Rectal smooth muscle tissue (tissue), 1 donor: ENCODE results near the gene NFIA.

Source experiments
- H3K27ac ChIP-seq: one replicate; pipeline ENCODE4 v1.7.0; 2013; ENCODE audit warnings: low read depth, low read length, inconsistent platforms
- H3K27me3 ChIP-seq: one replicate; pipeline ENCODE4 v1.7.0; 2013; ENCODE audit warnings: low read length; ENCODE audit not compliant: control insufficient read depth, insufficient read depth
- H3K36me3 ChIP-seq: one replicate; pipeline ENCODE4 v1.7.0; 2013; ENCODE audit warnings: low read length; ENCODE audit not compliant: control insufficient read depth, insufficient read depth
- H3K4me1 ChIP-seq: one replicate; pipeline ENCODE4 v1.7.0; 2013; ENCODE audit warnings: low read length; ENCODE audit not compliant: control insufficient read depth, insufficient read depth
- H3K4me3 ChIP-seq: one replicate; pipeline ENCODE4 v1.7.0; 2013; ENCODE audit warnings: low read length
- H3K9ac ChIP-seq: one replicate; pipeline ENCODE4 v1.7.0; 2013; ENCODE audit warnings: low read length

Gene NFIA

DNA sequence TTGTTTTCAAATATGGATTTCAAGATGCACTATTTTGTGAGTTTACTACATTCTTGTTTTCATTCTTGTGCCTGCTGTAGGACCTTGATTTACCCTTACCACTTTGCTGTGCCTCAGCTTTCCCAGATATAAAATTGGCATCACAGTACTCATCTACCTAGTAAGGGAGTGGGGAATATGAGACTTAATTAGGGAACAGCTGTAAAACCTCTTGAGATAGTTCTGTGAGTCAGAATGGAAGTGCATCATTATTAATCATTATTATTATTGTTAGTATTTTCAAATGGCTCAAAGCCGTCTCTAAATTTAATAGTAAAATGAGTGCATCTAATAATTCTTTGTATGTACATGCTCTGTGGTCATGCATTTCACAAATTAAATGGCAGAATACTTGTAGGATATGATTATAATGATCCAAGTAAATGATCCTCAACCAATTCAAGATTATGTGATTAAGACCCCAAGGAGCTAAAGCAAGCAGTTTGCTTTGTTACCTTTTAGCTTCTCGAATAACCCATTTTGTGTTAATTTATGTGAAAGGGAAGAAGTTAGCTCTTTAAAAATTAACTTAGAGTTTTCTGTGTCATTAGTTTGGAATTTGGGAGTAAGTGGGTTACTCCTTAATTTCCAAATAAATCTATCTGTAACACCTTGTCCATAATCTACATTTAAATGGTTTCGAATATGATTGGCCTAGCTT lies 155.4 kb downstream of the NFIA start:
- Histone ChIP-seq H3K4me1 (peaks cover 15% of the 10 kb centered on the region), H3K36me3 (no peaks in the 10 kb centered on the region), H3K27me3 (no peaks in the 10 kb centered on the region), H3K4me3 (no peak overlapping the region), H3K9ac (no peak overlapping the region), H3K27ac (no peak overlapping the region)

DNA sequence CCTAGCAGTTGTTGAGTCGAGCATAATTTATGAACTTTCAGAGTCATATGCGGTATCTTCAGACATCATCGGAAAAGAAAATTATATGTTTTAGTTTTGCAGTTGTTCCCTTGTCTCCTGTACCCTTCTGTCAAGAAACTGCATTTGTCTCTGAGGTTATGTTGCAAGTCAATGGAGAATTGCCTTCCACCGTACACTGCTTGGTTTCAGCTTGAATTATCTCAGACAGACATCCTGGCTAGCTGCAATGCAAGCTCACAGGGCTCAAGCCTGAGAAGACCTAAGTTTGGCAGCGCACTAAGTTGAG lies 156.0 kb downstream of the NFIA start:
- H3K4me3 ChIP-seq: no peak overlapping the region
- H3K36me3 ChIP-seq: no peaks in the 10 kb centered on the region
- peaks cover 19% of the 10 kb centered on the region for H3K4me1 ChIP-seq
- H3K27ac ChIP-seq: no peak overlapping the region
- H3K9ac ChIP-seq: no peak overlapping the region
- H3K27me3 ChIP-seq: no peaks in the 10 kb centered on the region

DNA sequence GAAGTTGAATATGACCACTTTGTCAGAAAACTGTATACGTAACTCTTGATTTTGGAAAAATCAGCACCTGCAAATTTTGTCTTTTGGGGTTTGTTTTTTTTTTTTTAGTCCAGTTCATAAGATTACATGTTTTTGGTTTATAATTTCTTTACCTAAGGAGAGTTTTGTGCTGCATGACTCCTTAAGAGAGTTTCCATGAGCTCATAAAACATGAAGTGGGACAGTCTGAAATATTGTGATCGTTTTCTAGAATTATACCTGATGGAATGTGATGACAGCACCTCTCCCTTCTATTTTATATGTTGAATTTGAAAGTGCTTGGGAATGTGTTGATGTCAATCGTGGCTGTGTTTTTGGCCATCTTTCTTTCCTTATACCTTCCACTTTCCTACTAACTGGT lies 158.5 kb downstream of the NFIA start:
- H3K4me1 ChIP-seq: peaks cover 31% of the 10 kb centered on the region
- peak overlapping the region; percentile 29 for H3K4me3 ChIP-seq
- no peaks in the 10 kb centered on the region for H3K36me3 ChIP-seq
- no peak overlapping the region for H3K9ac ChIP-seq
- peak overlapping the region; percentile 82 for H3K27ac ChIP-seq
- H3K27me3 ChIP-seq: no peaks in the 10 kb centered on the region

DNA sequence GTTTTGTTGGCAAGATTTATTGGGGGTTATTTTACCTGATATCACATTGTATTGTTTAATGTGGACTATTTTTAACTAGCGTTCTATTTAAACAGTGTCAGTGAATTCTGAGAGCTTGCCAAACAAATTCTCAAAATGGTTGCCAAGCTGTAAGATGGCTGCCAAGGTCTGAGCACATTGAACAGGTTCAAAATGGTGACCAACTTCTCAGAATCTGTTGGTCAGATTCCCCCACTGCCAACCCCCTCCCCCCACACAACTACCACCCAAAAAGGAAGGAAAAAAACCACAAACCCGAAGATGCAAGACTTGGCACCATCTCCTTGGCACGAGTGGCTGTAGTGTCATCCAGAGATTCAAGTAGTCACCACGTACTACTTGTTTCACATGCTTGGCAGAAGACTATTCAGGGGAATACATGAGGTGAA lies 159.1 kb downstream of the NFIA start:
- H3K36me3 ChIP-seq: no peaks in the 10 kb centered on the region
- no peak overlapping the region for H3K9ac ChIP-seq
- H3K27me3 ChIP-seq: no peaks in the 10 kb centered on the region
- peaks cover 31% of the 10 kb centered on the region for H3K4me1 ChIP-seq
- H3K27ac ChIP-seq: peak overlapping the region; percentile 82
- peak overlapping the region; percentile 29 for H3K4me3 ChIP-seq

DNA sequence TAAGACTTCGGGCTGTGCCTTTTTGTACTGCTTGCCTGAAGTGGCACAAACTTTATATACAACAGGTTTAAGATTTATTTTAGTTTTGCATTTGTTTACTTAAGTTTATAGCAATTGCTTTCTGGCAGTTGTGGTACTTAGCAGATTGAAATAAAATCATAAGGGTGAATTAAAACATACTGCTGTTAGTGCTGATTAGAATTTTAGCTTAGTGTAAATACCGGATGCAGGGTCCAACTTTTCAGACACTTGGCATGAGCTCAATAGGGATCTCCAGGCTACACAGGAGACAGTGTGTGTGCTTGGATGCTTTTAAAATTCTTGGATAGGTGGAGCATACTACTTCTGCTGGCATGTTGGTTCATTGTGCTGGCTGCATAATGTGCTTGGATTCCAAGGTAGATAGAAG lies 159.6 kb downstream of the NFIA start:
- peak overlapping the region; percentile 82 for H3K27ac ChIP-seq
- no peaks in the 10 kb centered on the region for H3K36me3 ChIP-seq
- no peaks in the 10 kb centered on the region for H3K27me3 ChIP-seq
- no peak overlapping the region for H3K9ac ChIP-seq
- H3K4me3 ChIP-seq: peak overlapping the region; percentile 34
- H3K4me1 ChIP-seq: peaks cover 31% of the 10 kb centered on the region

DNA sequence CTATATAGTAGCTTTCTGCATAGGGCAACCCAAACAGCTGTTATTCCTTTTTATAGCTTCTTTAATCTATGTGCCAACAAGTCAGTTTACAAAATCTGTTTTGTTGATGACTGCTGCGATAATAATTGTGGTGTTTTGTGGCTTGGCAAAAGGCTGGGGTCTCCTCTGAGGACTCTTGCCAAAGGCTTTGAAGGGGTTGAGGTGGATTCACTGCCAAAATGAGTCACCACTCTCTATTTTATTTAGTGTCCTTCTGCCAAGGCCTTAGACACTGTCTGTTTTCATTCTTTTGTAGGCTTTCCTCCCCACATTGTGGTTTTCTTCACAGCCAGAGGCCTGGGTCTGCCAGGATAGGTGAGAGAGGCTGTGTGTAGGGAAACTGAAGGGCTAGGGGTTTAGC lies 161.8 kb downstream of the NFIA start:
- no peaks in the 10 kb centered on the region for H3K27me3 ChIP-seq
- no peak overlapping the region for H3K9ac ChIP-seq
- H3K4me3 ChIP-seq: no peak overlapping the region
- H3K27ac ChIP-seq: peak overlapping the region; percentile 22
- no peaks in the 10 kb centered on the region for H3K36me3 ChIP-seq
- H3K4me1 ChIP-seq: peaks cover 31% of the 10 kb centered on the region

DNA sequence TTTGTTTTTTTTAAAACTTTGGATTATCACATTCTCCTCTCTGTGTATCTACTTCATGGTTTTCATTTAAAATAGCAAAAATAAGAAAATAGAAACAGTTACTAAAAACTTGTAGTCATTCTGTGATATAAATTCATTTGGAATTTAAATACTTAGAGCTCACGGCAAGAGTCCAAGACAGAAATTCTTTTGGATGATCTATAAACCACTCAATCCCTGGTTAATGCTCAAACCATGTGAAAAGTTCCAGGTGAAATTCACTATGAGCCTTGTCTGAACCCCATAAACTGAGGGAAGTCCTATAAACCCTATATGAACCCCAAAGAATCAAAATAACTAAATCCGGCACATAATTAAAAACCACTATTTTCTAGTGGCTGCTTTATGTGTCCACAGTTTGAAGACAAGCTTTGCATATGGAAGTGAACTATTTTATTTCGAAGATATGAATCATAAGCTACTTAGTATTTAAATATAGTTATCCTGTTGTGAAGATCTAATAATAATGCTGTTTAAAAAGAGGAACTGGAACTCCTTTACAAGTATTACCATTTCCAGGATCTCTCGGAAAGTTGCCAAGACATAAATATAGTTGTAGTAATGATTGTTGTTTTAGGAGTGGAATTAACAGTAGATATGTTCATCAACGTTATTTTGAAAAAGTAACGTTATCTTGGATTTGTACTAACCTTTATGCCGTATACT lies 163.5 kb downstream of the NFIA start:
- H3K36me3 ChIP-seq: no peaks in the 10 kb centered on the region
- no peak overlapping the region for H3K9ac ChIP-seq
- peaks cover 31% of the 10 kb centered on the region for H3K4me1 ChIP-seq
- no peaks in the 10 kb centered on the region for H3K27me3 ChIP-seq
- no peak overlapping the region for H3K27ac ChIP-seq
- no peak overlapping the region for H3K4me3 ChIP-seq

DNA sequence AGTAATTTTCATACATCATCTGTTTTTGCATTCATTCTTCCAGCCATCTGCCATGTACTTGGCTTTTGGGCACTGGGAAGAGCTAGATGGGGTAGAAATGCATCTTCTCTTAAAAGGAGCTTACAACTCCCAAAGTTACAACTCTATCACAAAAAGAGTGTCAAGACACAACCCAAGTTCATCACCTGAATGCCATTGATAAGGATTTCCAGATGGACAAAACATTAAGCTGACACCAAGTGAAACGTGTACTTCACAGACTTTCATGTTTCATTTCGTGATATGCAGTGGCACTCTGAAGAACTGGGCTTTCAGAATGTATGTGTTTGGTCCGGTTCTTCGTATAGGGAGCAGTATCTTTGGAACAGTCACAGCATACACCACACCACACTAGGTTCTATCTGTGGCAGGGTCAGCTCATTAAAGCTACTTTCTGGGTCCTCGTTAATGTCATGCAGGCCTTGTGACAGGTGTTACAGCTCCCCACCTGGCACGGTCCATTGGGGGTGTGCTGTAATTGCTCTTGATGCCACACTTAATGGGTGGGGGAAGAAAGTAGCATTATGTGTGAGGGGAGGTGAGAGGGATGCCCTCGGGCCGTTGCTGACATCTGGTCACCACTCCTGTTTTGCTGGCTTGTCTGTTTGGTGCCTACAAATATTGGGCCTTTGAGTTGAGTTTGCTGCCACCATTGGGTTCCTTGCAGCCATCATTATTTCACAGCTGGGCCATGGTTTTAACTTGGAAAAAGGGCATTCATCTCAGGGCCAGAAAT lies 164.9 kb downstream of the NFIA start:
- H3K27ac ChIP-seq: no peak overlapping the region
- no peak overlapping the region for H3K9ac ChIP-seq
- no peaks in the 10 kb centered on the region for H3K27me3 ChIP-seq
- no peaks in the 10 kb centered on the region for H3K36me3 ChIP-seq
- peaks cover 29% of the 10 kb centered on the region for H3K4me1 ChIP-seq
- no peak overlapping the region for H3K4me3 ChIP-seq

DNA sequence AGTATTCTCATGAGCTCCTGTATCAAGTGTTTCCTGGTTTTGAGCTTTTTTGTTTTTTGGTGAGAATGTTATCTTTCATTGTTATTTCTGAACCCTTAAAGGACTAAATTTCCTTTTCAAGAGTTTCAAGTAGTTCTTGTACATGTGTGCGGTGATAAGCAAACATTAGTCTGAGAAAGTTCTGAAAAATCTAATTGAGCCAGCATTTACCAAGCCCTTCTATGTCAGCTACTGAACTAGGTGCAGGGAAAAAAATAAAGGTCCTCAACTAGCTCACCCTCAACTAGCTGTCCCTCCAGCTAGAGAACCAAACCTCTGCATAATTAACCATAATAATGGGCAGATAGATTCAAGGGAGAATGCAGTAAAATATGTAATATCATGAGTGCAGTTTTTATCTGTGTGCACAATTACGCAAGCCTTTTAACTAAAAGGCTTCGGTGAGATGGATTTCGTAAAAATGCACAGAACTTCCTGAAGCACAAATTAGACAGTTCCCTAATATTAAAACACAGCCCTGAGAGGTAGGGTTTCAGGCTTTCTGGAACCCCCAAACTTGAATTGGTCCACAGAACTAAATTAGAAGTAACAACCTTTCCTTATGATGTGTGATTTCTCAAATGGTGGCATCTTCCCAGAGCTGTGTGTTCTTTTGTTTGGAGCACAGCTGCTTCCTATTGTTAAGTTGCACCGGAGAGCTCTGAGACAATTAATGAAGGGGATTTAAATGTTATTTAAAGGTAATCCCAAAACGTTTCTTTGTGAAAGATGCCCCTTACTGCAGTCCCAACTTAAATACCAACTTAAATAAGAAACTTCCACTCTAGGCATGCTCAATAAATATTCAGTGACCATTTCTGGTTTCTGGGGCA lies 165.8 kb downstream of the NFIA start:
- no peaks in the 10 kb centered on the region for H3K36me3 ChIP-seq
- no peak overlapping the region for H3K27ac ChIP-seq
- H3K4me1 ChIP-seq: peaks cover 28% of the 10 kb centered on the region
- H3K9ac ChIP-seq: no peak overlapping the region
- no peaks in the 10 kb centered on the region for H3K27me3 ChIP-seq
- H3K4me3 ChIP-seq: no peak overlapping the region

DNA sequence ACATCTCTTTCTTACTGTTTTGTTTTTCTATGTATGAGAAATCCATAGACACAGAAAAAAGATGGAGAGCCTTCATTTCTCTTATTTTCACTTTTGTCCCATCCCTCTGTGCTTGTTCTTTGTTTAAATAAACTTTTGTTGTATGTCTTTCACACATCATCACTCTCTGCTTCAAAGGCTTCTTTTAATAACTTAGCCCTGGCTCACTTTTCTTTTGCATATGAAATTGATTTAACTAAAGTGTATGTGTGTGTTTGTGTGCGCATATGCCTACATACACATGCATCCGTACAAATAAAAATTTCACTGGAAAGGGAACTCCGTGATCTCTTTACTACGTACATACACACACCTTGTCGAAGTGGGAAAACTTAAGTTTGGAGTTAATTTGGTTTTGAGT lies 168.6 kb downstream of the NFIA start:
- Histone ChIP-seq H3K4me3 (no peak overlapping the region), H3K4me1 (peaks cover 40% of the 10 kb centered on the region), H3K36me3 (no peaks in the 10 kb centered on the region), H3K27ac (no peak overlapping the region), H3K9ac (no peak overlapping the region), H3K27me3 (no peaks in the 10 kb centered on the region)

DNA sequence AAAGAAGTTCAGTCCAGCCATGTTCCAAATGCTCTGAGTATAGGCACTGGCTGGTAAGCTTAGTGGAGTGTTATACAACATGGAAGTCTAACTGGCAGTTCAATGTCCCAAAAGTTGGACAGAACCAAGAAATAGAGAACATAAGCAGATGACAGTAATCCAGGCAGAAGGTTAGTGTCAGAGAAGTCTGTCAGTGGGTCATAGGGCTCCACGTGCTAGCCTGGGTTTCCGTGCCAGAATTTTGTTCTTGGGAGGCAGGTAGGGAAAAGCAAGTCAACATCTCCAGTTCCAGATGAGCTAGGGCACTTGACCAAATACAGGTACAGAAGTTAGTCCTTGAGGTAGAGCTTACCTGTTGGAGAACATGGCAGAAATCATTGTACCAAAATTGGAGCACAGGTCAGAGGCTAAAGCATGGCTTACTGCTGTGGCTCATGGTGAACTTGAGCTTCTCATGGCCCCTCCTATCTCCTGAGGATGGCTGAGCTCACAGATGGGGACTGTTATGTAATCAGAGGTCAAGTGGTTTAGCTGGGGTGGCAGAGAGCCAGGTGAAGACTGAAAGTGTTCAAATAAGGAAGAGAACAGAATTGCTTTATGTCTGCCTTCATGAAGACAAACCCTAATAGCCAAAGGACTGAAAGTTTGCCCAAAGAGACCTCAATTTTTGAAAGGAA lies 170.8 kb downstream of the NFIA start:
- peak overlapping the region; percentile 85 for H3K27ac ChIP-seq
- no peak overlapping the region for H3K9ac ChIP-seq
- H3K4me3 ChIP-seq: no peak overlapping the region
- no peaks in the 10 kb centered on the region for H3K36me3 ChIP-seq
- no peaks in the 10 kb centered on the region for H3K27me3 ChIP-seq
- H3K4me1 ChIP-seq: peaks cover 40% of the 10 kb centered on the region
